Glutamatergic neuron (in vitro differentiated cells): ENCODE data around the gene UBFD1. TPM values are rescaled to one million over a fixed set of nuclear protein-coding genes. Genes with fewer than 3 reads are reported as not detected.

Source experiments
- DNase-seq: peaks from one replicate; pipeline ENCODE4 v3.0.0; 2022
- H3K27ac Mint-ChIP-seq: one replicate; pipeline ENCODE4 v1.8.0; 2020; ENCODE audit warnings: mild to moderate bottlenecking, mixed read lengths, inconsistent platforms; ENCODE audit not compliant: unreplicated experiment
- H3K27me3 Mint-ChIP-seq: one replicate; pipeline ENCODE4 v1.8.0; 2020; ENCODE audit warnings: mild to moderate bottlenecking, moderate library complexity, mixed read lengths, inconsistent platforms; ENCODE audit not compliant: unreplicated experiment
- H3K36me3 Mint-ChIP-seq: one replicate; pipeline ENCODE4 v1.8.0; 2020; ENCODE audit warnings: mild to moderate bottlenecking, mixed read lengths, inconsistent platforms; ENCODE audit not compliant: unreplicated experiment
- H3K4me1 Mint-ChIP-seq: one replicate; pipeline ENCODE4 v1.8.0; 2020; ENCODE audit warnings: mild to moderate bottlenecking, low read depth, mixed read lengths, inconsistent platforms; ENCODE audit not compliant: unreplicated experiment
- H3K4me3 Mint-ChIP-seq: one replicate; pipeline ENCODE4 v1.8.0; 2020; ENCODE audit warnings: mild to moderate bottlenecking, mixed read lengths, inconsistent platforms; ENCODE audit not compliant: unreplicated experiment
- H3K9me3 Mint-ChIP-seq: one replicate; pipeline ENCODE4 v1.8.0; 2020; ENCODE audit warnings: mild to moderate bottlenecking, moderate library complexity, mixed read lengths, inconsistent platforms; ENCODE audit not compliant: unreplicated experiment
- total RNA-seq: library from RNA; stranded (reverse); fragmentation: NEBNext Ultra II Directional; extraction: Animal tissue kit (Norgen Biotek cat#: 25700); gene quantifications from one replicate; pipeline ENCODE4 v1.2.1, GENCODE V29; 2021; ENCODE audit not compliant: unreplicated experiment
- TF ChIP-seq, protein P1 (sequence below): fragments of 200-600 bp; sonication (generic); IDR thresholded peaks from one replicate; pipeline ENCODE4 v1.5.0; 2021; ENCODE audit not compliant: partially characterized antibody, unreplicated experiment

Gene UBFD1
- total RNA-seq, 1 donor from 2014 or later, result 103 TPM

DNA sequence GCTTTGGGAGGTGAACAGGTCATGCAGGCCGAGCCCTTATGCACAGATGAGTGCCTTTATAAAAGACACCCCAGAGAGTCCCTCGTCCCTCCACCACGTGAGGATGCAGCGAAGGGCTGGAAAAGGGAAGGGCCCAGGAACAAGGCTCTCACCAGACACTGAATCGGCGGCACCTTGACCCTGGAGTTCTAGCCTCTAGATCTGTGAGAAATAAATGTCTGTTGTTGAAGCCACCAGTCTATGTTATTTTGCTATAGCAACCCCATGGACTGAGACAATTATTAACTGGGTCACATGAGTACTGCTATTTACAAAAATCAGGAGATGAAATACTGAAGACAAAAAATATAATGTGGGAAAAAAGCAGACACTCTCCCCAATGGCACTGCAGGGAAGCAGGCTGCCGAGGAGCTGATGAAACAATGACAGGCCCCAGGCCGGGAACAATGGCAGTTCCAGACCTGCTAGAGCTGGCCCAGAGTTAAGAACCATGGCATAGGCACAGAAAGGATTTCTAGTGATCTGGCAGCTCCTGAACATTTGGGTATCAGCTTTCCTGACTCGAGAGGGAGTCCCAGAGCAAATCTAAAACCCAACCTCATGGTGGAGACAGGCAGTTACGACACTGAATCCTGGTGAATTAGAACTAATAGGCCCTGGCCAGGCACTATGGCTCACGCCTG is 29.4 kb upstream of the UBFD1 start:
- Mint-ChIP-seq H3K4me3 (no peak overlapping the region), H3K27ac (no peak overlapping the region), H3K9me3 (no peaks in the 10 kb centered on the region), H3K4me1 (no peaks in the 10 kb centered on the region), H3K36me3 (no peaks in the 10 kb centered on the region), H3K27me3 (no peaks in the 10 kb centered on the region)
- DNase-seq, result no peak
- TF ChIP-seq, protein P1, sequence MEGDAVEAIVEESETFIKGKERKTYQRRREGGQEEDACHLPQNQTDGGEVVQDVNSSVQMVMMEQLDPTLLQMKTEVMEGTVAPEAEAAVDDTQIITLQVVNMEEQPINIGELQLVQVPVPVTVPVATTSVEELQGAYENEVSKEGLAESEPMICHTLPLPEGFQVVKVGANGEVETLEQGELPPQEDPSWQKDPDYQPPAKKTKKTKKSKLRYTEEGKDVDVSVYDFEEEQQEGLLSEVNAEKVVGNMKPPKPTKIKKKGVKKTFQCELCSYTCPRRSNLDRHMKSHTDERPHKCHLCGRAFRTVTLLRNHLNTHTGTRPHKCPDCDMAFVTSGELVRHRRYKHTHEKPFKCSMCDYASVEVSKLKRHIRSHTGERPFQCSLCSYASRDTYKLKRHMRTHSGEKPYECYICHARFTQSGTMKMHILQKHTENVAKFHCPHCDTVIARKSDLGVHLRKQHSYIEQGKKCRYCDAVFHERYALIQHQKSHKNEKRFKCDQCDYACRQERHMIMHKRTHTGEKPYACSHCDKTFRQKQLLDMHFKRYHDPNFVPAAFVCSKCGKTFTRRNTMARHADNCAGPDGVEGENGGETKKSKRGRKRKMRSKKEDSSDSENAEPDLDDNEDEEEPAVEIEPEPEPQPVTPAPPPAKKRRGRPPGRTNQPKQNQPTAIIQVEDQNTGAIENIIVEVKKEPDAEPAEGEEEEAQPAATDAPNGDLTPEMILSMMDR, result no peak

DNA sequence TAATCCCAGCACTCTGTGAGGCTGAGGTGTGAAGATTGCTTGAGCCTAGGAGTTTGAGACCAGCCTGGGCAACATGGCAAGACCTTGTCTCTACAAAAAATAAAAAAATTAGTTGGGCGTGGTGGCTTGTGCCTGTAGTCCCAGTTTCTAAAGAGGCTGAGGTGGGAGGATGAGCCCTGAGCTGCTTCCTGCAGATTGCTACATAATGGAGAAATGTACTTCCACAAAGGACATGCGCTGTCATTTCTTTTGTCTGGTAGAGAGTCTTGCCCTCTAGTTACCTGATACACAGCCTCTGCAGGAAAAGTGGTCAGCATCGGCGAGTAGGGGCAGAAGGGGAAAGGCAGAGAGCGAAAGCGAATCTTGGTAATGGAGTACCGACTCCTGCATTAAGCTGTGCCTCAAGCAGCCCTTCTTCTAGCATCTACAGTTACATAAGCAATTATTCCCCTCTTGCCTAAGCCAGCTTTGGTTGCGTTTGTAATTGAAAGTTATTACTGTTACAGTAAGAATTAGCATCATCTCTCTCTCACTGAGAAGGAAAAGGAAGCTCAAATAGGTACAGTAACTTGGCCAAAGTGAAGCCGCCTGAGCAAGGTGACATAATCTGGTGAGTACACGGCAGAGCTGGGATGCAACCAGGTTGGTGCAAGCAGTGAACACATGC is 28.8 kb upstream of the UBFD1 start:
- no peaks in the 10 kb centered on the region for H3K27me3 Mint-ChIP-seq
- H3K9me3 Mint-ChIP-seq, result no peaks in the 10 kb centered on the region
- no peaks in the 10 kb centered on the region for H3K36me3 Mint-ChIP-seq
- TF ChIP-seq, protein P1, result no peak
- no peak overlapping the region for H3K4me3 Mint-ChIP-seq
- no peak for DNase-seq
- no peaks in the 10 kb centered on the region for H3K4me1 Mint-ChIP-seq
- H3K27ac Mint-ChIP-seq, result no peak overlapping the region

DNA sequence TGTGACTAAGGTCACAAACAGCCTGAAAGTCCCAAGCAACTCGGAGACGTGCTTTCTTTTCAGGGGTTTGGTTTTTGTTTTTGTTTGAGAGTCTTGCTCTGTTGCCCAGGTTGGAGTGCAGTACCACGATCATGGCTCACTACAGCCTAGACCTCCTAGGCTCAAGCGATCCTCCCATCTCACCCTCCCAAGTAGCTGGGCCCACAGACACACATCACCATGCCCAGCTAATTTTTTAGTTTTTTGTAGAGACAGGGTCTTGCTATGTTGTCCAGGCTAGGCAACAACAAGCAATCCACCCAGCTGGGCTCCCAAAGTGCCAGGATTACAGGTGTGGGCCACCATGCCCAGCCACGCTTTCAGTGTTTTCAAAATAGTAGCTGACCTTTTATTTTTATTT is 27.5 kb upstream of the UBFD1 start:
- no peaks in the 10 kb centered on the region for H3K4me1 Mint-ChIP-seq
- H3K9me3 Mint-ChIP-seq, result no peaks in the 10 kb centered on the region
- no peak overlapping the region for H3K4me3 Mint-ChIP-seq
- DNase-seq, result no peak
- TF ChIP-seq, protein P1, result no peak
- H3K27me3 Mint-ChIP-seq, result no peaks in the 10 kb centered on the region
- H3K36me3 Mint-ChIP-seq, result no peaks in the 10 kb centered on the region
- no peak overlapping the region for H3K27ac Mint-ChIP-seq

DNA sequence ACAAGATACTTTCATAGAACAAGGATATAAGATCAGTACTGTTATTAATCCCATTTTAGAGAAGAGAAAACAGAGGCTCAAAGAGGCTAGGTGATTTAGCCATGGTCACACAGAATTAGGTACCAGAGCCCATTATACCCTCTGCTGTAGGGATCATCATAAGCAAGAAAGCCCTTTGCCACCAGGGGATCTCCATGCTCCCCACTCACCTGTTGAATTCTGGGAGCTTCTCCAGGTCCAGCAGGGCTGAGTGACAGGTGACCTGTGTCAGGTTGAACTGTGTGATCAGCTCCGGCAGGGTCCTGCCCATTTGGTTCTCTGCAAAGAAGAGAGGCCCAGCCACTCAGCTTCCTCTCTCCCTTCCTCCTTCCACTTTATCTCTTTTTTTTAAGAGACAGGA is 25.1 kb upstream of the UBFD1 start:
- no peak overlapping the region for H3K27ac Mint-ChIP-seq
- DNase-seq, result no peak
- no peak overlapping the region for H3K4me3 Mint-ChIP-seq
- no peaks in the 10 kb centered on the region for H3K36me3 Mint-ChIP-seq
- TF ChIP-seq, protein P1, result no peak
- H3K27me3 Mint-ChIP-seq, result no peaks in the 10 kb centered on the region
- no peaks in the 10 kb centered on the region for H3K9me3 Mint-ChIP-seq
- H3K4me1 Mint-ChIP-seq, result no peaks in the 10 kb centered on the region
